GM18508 (cell line): Measurements from ENCODE around the gene YPEL4.

Source experiments
- ATAC-seq: cut with Tn5 transposase; IDR thresholded peaks from one replicate; pipeline ENCODE4 v1.9.1; 2021; ENCODE audit warnings: moderate number of reproducible peaks; ENCODE audit not compliant: insufficient read depth, unreplicated experiment

Gene YPEL4

GRCh38 chr11:57596266-57596885 lies 53.3 kb downstream of the YPEL4 start:
- no peak for ATAC-seq
